Activated T-cell treated with anti-CD3 and anti-CD28 coated beads, Interleukin-2, amount 50 U/mL, for 24 hours (primary cell): ENCODE data around the gene HIGD1C.
"Not testable (repeated sequence)": the region's sequence is repeated elsewhere in the genome, so short reads cannot be mapped to it uniquely, and the experiment has no call there.

Source experiments
- DNase-seq: peaks from one replicate; pipeline ENCODE4 v3.0.0-alpha.2; 2020
- H3K27ac Mint-ChIP-seq: 2 replicates; pipeline ENCODE4 v1.8.0; 2020; ENCODE audit warnings: mild to moderate bottlenecking, mixed read lengths
- H3K27me3 Mint-ChIP-seq: 2 replicates; pipeline ENCODE4 v1.8.0; 2020; ENCODE audit warnings: mixed read lengths
- H3K36me3 Mint-ChIP-seq: 2 replicates; pipeline ENCODE4 v1.8.0; 2020; ENCODE audit warnings: low read depth, mixed read lengths
- H3K4me1 Mint-ChIP-seq: 2 replicates; pipeline ENCODE4 v1.8.0; 2020; ENCODE audit warnings: low read depth, mixed read lengths
- H3K4me3 Mint-ChIP-seq: 2 replicates; pipeline ENCODE4 v1.8.0; 2020; ENCODE audit warnings: mild to moderate bottlenecking, moderate library complexity, mixed read lengths
- H3K9me3 Mint-ChIP-seq: 2 replicates; pipeline ENCODE4 v1.8.0; 2020; ENCODE audit warnings: mixed read lengths

Gene HIGD1C

GRCh38 chr12:50926932-50927331 is 25.4 kb upstream of the HIGD1C start:
- H3K27me3 Mint-ChIP-seq, H3K9me3 Mint-ChIP-seq, H3K36me3 Mint-ChIP-seq, H3K27ac Mint-ChIP-seq, DNase-seq, H3K4me3 Mint-ChIP-seq: not testable (repeated sequence)
- peaks cover 25% of the 10 kb centered on the region for H3K4me1 Mint-ChIP-seq

DNA sequence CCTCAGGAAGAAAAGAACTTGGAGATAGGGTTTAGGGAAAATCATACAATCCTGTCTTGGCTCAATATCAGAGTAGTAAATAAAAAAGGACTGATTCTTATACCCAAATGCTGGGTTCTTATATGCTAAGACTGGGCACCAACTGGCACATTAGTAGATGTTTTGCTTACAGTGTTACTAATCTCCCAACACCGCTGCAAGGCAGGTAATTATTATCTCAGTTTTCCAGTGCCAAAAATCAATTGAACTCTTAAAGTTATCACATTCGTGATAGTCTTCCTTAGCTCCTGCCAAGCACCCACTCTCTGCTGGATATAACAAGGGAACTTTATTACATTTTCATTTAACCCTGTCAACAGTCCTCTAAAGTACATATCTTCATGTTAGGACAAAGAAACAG is 25.0 kb upstream of the HIGD1C start:
- no peak for DNase-seq
- Mint-ChIP-seq H3K27ac (no peak overlapping the region), H3K36me3 (no peaks in the 10 kb centered on the region), H3K9me3 (no peaks in the 10 kb centered on the region), H3K4me1 (peaks cover 25% of the 10 kb centered on the region), H3K4me3 (no peak overlapping the region), H3K27me3 (no peaks in the 10 kb centered on the region)

DNA sequence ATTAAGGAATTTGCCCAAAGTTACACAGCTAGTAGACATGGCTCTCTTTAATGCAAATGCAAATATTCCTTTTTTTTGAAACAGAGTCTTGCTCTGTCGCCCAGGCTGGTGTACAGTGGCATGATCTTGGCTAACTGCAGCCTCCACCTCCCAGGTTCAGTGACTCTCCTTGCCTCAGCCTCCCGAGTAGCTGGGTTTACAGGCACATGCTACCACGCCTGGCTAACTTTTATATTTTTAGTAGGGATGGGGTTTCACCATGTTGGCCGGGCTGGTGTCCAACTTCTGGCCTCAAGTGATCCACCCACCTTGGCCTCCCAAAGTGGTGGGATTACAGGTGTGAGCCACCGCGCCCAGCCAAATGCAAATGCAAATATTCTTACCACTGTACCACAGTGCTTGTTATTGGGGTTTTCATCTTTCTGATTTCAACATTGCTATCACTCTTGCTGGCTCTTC is 24.5 kb upstream of the HIGD1C start:
- Mint-ChIP-seq H3K27me3 (no peaks in the 10 kb centered on the region), H3K36me3 (no peaks in the 10 kb centered on the region), H3K4me3 (no peak overlapping the region), H3K9me3 (no peaks in the 10 kb centered on the region), H3K27ac (no peak overlapping the region), H3K4me1 (peaks cover 26% of the 10 kb centered on the region)
- DNase-seq: no peak

DNA sequence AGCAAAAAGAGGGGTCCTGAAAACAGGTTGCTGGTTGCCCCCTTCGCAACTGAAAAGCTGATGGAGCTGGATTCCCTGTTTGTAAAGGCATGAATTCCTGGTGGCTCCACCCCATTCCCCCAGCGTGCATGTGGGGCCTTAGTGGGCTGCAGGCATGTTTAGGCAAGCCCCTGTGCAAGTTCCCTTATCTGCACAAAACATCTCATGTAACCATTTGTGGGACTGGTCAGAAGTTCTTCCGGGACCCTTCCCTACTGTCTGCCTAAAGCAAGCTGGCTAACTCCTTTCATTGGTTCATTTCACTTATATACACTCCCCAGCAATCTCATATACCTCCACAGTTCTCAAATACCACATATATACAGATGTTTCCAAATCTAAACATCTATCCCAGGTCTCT is 24.0 kb upstream of the HIGD1C start:
- H3K27me3 Mint-ChIP-seq: no peaks in the 10 kb centered on the region
- H3K4me3 Mint-ChIP-seq: no peak overlapping the region
- no peaks in the 10 kb centered on the region for H3K36me3 Mint-ChIP-seq
- peaks cover 28% of the 10 kb centered on the region for H3K4me1 Mint-ChIP-seq
- no peaks in the 10 kb centered on the region for H3K9me3 Mint-ChIP-seq
- H3K27ac Mint-ChIP-seq: no peak overlapping the region
- no peak for DNase-seq

DNA sequence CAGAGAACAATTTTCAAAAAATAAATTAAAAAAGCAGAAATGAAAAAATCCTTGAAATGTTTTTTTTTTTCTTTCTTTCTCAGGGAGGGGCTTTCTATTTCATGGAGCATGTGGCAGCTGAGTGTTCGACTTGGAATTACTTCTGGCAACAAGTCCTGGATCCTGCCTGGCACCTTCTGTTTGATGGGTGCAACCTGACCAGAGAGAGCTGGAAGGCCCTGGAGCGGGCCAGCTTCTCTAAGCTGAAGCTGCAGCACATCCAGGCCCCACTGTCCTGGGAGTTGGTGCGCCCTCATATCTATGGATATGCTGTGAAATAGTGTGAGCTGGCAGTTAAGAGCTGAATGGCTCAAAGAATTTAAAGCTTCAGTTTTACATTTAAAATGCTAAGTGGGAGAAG is 22.5 kb upstream of the HIGD1C start:
- H3K4me3 Mint-ChIP-seq: no peak overlapping the region
- H3K36me3 Mint-ChIP-seq: no peaks in the 10 kb centered on the region
- no peaks in the 10 kb centered on the region for H3K27me3 Mint-ChIP-seq
- H3K27ac Mint-ChIP-seq: no peak overlapping the region
- no peaks in the 10 kb centered on the region for H3K9me3 Mint-ChIP-seq
- DNase-seq: no peak
- H3K4me1 Mint-ChIP-seq: peaks cover 17% of the 10 kb centered on the region

- not testable (repeated sequence) for H3K36me3 Mint-ChIP-seq, H3K9me3 Mint-ChIP-seq, DNase-seq, H3K27me3 Mint-ChIP-seq, H3K27ac Mint-ChIP-seq, H3K4me3 Mint-ChIP-seq
- H3K4me1 Mint-ChIP-seq: peaks cover 10% of the 10 kb centered on the region
These were observed 21.9 kb upstream of the HIGD1C start for GRCh38 chr12:50930477-50930876.

GRCh38 chr12:50932787-50933280 is 19.5 kb upstream of the HIGD1C start:
- Mint-ChIP-seq H3K4me1 (peaks cover 9% of the 10 kb centered on the region), H3K4me3 (no peak overlapping the region), H3K27ac (peak overlapping the region; percentile 8), H3K27me3 (no peaks in the 10 kb centered on the region), H3K9me3 (no peaks in the 10 kb centered on the region), H3K36me3 (peaks cover 13% of the 10 kb centered on the region)
- DNase-seq: no peak

DNA sequence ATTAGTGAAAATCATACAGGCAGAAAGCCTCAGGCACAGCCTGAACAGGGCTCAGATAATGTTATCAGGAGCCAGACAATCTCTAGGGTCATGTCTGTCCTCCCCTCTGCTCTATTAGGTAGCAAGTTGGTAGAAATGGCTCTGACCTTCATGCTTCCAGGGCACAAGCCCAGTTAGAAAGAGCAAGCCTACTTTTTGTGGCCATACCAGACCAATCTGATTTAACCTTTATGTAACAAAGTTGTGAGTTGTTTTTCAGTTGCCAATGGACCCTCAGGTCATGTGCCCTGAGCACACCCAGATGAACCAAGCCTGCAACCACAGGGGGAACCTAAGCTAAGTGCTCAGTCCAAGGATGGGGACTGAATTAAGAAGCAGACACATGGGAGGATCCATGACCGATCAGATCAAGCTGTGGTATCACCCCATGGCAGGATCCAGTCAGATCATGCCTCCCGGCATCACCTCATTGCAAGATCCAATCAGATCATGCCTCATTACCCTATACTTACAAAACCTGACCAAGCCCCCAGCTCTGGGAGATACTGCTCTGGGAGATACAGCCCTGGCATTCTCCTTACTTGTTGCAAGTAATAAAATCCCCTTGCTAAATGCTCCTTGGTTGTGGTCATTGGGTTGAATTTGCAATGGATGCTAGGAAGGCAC is 18.8 kb upstream of the HIGD1C start:
- H3K36me3 Mint-ChIP-seq: peaks cover 15% of the 10 kb centered on the region
- no peak overlapping the region for H3K4me3 Mint-ChIP-seq
- peaks cover 9% of the 10 kb centered on the region for H3K4me1 Mint-ChIP-seq
- no peak overlapping the region for H3K27ac Mint-ChIP-seq
- no peak for DNase-seq
- no peaks in the 10 kb centered on the region for H3K27me3 Mint-ChIP-seq
- no peaks in the 10 kb centered on the region for H3K9me3 Mint-ChIP-seq

- DNase-seq: no peak
- H3K27ac Mint-ChIP-seq: no peak overlapping the region
- H3K4me1 Mint-ChIP-seq: peaks cover 9% of the 10 kb centered on the region
- peaks cover 1% of the 10 kb centered on the region for H3K9me3 Mint-ChIP-seq
- H3K27me3 Mint-ChIP-seq: no peaks in the 10 kb centered on the region
- peaks cover 15% of the 10 kb centered on the region for H3K36me3 Mint-ChIP-seq
- no peak overlapping the region for H3K4me3 Mint-ChIP-seq
These were observed 17.9 kb upstream of the HIGD1C start for GRCh38 chr12:50934371-50934851.

DNA sequence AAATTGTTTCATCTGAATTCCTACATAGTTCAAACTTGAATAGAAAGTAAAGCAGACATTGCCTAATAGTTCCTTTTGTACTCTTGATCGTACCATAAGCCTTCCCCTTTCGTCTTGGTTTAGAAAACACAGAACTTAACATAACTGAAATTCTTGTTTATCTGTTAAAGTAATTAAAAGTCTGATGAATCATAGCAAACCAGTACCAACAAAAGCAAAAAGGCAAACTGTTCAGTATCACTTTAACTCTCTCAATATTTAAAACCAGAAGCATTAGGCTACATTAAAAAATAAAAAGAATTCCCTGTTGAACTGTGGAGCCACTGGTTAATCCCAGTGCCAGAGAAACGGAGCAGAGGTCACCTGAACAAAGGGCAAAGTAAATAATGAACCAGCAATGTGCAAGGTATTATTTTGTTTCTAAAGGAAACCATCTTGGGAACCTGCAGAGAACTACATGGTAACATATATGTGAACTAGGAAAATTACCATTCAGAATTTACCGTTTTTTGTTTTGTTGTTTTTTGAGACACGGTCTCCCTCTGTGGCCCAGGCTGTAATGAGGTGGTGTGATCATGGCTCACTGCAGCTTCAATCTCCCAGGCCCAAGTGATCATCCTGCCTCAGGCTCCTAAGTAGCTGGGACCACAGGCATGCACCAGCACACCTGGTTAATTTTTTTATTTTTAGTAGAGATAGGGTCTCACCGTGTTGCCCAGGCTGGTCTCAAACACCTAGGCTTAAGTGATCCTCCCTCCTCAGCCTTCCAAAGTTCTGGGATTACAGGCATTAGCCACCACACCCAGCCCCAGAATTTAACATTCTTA is 17.1 kb upstream of the HIGD1C start:
- Mint-ChIP-seq H3K4me3 (no peak overlapping the region), H3K4me1 (peaks cover 9% of the 10 kb centered on the region), H3K27ac (no peak overlapping the region), H3K36me3 (peaks cover 15% of the 10 kb centered on the region), H3K27me3 (no peaks in the 10 kb centered on the region), H3K9me3 (peaks cover 3% of the 10 kb centered on the region)
- no peak for DNase-seq

- Mint-ChIP-seq H3K27ac (no peak overlapping the region), H3K9me3 (peaks cover 3% of the 10 kb centered on the region), H3K27me3 (no peaks in the 10 kb centered on the region), H3K36me3 (peaks cover 15% of the 10 kb centered on the region), H3K4me3 (no peak overlapping the region), H3K4me1 (peaks cover 9% of the 10 kb centered on the region)
- no peak for DNase-seq
These were observed 15.4 kb upstream of the HIGD1C start for GRCh38 chr12:50936821-50937530.

- no peak for DNase-seq
These were observed 14.7 kb upstream of the HIGD1C start for GRCh38 chr12:50937653-50938052.

DNA sequence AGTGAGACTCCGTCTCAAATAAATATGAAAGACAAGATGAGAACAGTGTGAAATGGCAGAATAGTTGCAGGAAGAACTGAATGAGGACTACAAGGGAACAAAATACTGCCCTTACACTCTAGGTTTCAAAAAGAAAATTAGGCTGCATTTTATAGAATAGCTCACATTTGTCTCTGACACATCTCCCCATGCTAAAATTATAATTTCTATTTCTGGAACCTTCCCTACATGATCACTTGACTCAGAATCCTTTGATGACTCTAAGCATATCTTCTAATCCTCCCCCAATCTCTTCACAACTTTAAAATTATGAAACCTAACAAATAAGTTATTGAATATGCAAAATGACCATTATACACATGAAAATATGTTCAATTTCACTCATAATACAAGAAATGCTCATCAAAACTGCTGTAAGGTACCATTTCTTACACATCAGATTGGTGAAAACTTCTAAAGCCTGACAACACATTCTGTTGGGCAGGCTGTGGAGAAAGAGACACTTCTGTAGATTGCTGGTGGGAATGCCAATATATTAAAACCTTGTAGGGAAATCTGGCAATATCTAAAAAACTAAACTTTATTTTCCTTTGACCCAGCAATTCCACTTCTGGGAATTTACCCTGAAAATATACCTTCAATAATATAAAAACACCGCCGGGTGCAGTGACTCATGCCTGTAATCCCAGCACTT is 4.3 kb upstream of the HIGD1C start:
- Mint-ChIP-seq H3K9me3 (no peaks in the 10 kb centered on the region), H3K4me3 (no peak overlapping the region), H3K27me3 (no peaks in the 10 kb centered on the region), H3K36me3 (no peaks in the 10 kb centered on the region), H3K4me1 (no peaks in the 10 kb centered on the region), H3K27ac (no peak overlapping the region)
- DNase-seq: no peak

More at GRCh38 chr12:50937653-50938052, 14.7 kb upstream of the HIGD1C start:
- Mint-ChIP-seq H3K4me1 (peaks cover 9% of the 10 kb centered on the region), H3K36me3 (peaks cover 15% of the 10 kb centered on the region), H3K27me3 (no peaks in the 10 kb centered on the region), H3K9me3 (peaks cover 3% of the 10 kb centered on the region), H3K27ac (no peak overlapping the region), H3K4me3 (no peak overlapping the region)

- Mint-ChIP-seq H3K9me3 (no peaks in the 10 kb centered on the region), H3K27ac (no peak overlapping the region), H3K27me3 (no peaks in the 10 kb centered on the region), H3K4me3 (no peak overlapping the region), H3K4me1 (no peaks in the 10 kb centered on the region), H3K36me3 (no peaks in the 10 kb centered on the region)
- DNase-seq: no peak
These were observed 3.5 kb upstream of the HIGD1C start for GRCh38 chr12:50948798-50949197.
